HPDE6-E6E7 (cell line): ENCODE data around the gene SETD2.

Source experiments
- DNase-seq: peaks from one replicate; pipeline ENCODE4 v3.0.0; 2011; ENCODE audit warnings: missing footprints; ENCODE audit errors: extremely low spot score

Gene SETD2

DNA sequence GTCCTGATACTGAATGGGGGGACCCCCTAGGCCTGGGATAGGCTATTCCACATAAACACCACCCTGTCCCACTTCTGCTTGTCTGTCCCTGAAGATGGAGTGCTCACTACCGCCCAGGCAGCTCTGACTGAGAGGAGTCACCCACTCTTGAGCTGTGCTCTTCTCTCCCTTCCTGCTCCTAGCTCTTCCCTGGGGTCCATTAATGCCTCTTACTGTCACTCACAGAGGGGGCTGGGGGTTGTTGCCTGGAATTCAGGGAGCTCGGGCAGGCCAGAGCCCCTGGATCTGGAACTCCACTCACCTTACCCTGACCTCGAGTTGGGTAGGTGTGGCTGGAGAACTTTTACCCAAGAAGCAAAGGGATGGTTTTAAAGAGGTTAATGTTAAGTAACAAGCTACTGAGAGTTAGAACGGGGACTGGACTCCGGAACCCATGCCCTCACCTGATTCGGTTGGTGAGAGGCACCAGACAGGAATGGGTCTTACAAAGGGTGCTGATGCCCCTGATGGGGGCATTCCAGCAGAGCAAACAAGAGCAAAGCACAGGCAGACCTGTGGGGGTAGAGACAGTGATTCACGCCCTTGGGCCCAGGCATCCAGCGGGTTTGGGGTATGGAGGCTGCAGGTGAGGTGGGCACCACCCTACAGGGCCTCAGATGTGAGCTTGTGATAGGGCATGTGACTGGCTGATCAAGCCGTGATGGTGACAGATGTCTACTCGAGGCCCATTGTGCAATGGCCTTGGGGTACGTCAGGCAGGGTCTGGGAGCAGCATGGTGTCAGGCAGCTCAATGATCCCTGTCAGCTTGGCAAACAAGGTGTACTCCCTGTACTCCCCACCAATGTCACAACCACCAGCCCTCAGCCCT lies 179.1 kb downstream of the SETD2 start:
- DNase-seq, result no peak

DNA sequence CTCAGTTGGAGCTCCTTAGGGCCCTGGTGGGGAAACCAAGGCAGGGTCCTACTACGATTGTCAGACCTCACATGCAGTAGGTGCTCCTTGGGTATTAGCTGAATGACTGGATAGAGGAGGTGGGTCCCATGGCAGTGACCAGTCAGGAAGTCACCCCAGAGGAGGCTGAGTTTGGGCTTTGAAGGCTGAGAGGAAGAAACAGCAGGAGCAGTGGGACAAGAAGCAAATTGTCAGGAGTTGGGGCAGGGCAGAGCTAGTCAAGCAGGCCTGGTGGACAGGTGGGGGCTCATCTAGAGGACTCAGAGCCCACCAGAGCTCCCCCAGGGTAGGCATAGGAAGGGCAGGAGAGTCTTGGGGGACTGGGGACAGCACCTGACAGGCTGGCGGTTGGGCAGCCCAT lies 181.4 kb downstream of the SETD2 start:
- no peak for DNase-seq

DNA sequence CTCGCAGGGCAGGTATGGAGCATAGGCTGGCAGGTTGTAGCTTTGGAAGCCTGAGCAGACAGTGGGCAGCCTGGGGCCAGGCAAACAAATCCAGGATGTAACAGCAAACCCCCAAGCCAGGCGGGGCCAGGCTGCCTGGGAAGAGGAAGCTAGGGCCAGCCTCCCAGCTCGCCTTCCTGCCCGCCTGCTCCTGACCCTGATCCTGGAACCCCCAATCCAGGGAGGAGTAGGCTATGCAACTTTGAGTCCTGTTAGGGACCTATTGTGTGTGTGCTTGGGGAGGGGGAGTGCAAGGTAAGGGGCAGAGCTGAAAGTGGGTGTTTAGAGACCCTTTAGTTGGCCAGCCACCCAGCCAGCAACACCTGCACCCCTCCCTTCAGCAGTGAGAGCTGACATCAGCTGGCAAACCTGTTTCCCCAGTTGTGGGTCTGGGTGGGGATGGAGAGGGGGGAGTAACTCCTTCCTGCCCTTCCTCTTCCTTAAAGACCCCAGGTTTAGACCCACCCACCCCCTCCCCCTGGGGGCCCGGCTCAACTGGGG lies 181.9 kb downstream of the SETD2 start:
- peak; percentile 29 for DNase-seq

DNA sequence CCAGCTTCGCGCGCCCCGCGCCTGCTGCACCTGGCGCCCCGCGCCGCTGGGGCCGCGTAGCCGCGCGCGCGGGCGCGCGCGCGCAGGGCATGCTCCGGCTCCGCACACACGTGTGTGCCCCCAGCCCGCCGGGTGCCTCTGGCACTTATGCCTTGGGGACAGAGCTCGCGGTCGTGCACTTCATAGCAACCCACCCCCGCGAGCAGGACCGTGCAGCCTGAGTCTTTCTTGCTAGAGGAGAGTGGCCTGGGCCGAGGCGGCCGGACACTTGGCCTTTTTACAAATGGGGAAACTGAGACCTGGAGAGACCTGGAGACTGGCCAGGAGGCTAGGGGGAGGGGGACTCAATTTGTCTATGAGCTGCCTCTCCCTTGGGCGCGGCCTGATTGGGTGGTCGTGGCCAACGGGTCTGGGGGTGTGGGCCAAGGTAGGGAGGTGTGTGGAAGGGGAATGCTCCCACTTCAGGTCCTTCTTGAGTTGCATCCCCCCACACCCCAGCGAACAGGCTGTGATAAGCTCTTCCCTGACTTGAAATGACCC lies 183.9 kb downstream of the SETD2 start:
- DNase-seq, result no peak

DNA sequence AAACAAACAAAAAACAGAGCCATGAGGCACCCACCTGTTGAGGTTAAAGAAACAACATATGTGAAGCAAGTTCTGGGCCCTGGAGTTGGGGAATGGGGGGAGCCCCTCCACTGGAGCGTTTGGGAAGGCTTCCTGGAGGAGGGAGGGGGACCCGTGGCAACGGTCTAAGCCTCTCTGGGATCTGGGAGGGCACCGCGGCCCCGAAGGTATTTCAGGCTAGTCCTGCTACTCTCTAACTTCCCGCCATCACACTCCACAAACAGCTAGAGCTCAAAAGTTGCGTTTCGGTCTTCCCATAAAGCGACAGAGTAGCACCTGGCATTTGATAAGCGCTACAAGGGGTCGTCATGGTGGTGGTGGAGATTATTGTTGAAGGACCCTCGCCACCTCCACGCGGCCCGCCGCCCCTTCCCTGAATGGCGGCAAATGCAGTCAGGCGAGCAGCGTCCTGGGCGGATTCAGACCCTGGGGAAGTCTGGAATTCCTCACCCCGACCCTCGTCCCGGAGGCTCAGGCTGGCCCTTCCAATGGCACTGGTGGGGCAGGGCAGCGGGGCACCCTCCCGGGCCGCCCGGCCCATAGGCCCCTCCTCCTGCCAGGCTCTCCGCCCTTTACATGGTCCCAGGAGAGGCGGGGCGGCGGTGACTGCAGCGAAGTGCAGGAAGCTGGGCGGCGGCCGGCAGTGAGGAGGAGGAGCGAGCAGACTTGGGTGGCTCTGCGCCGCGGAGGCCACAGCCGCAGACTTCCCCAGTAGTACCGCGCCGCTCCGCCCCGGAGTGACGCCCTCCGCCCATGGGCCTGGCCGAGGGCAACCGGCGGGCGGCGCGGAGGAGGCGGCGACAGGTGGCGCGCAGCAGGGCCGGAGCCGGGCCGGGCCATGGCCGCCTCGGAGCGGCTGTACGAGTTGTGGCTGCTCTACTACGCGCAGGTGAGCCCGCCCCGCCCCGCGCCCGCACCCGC lies 184.6 kb downstream of the SETD2 start, which contains the start of gene NBEAL2:
TSS of gene NBEAL2 (plus strand) at position 682 of the 960 bp plus-strand sequence. CDS start at position 878, 196 bp downstream.
- DNase-seq, result peak; percentile 38

DNA sequence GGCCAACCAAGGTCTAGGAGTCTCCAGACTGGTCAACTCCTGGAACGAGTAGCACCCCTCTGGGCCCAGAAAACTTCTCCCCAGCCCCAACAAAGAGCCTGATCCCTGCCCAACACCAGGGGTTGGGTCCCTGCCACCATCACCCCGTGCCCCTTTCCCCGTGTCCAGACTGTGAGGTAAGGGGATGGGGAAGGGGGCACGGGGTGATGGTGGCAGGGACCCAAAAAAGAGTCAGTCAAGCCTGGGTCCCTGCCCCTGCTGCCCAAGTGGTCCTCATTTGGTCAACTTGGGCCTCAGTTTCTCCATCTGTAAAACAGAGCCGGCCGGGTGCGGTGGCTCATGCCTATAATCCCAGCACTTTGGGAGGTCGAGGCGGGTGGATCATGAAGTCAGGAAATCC lies 185.5 kb downstream of the SETD2 start:
- DNase-seq, result no peak

DNA sequence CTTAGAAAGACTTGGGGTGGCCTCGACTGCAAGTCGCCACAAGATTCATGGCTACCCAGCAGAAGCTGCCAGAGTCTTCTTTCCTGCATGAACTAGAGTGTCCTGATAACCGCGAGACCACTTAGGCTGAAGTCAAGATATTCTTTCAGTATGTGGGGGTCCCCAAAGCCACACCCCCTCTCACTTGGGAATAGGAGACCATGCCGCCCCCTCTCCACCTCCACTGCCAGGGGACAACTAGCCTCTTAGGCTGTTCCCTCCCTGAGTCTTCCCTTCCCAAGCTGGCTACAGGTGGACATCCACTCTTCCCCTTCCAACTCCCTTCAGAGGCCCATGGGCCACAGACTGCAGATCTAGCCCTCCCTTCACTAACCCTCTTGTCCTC lies 186.1 kb downstream of the SETD2 start:
- no peak for DNase-seq

DNA sequence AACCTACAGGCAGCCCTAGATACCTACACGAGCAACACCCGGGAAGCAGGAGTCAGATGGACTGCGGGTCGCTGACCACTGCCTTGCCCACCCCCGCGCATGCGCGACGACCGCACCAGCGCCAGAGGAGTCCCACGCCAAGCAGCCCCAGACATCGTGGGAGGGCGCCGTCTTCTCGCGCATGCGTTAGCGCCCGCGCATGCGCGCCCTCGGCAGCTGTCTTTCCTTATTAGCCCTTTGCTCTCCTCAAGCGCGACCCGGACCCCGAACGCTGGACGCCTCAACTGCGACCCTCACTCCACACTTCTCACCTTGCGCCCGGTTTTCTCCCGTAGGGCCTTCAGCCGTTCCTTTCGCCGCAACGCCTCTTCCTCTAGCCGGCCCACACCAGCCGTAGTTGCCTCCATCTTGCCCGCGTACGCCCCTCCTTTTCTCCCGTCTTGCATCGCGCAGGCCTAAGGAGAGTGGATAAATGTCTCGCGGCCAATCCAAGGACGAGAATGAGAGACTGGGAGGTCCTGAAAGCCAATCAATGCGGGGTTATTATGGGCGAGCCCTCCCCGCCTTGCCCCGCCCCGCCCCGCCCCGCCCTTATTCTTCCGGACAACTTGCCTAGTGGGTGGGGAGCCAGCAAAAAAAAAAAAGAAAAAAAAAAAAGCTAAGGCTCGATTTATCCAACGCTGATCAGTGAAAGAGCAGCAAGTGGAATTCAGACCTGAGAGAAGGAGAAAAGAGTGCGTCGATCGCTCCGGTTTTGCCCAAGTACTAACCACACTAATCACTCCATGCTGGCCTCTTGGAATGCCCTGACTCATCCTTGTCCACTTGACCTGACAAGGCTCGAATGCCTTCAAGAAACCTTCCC lies 187.4 kb downstream of the SETD2 start, which contains the start of gene CCDC12:
TSS of gene CCDC12 (minus strand) at position 420 of the 865 bp plus-strand sequence. CDS start at position 407, 13 bp downstream.
- peak; percentile 61 for DNase-seq

DNA sequence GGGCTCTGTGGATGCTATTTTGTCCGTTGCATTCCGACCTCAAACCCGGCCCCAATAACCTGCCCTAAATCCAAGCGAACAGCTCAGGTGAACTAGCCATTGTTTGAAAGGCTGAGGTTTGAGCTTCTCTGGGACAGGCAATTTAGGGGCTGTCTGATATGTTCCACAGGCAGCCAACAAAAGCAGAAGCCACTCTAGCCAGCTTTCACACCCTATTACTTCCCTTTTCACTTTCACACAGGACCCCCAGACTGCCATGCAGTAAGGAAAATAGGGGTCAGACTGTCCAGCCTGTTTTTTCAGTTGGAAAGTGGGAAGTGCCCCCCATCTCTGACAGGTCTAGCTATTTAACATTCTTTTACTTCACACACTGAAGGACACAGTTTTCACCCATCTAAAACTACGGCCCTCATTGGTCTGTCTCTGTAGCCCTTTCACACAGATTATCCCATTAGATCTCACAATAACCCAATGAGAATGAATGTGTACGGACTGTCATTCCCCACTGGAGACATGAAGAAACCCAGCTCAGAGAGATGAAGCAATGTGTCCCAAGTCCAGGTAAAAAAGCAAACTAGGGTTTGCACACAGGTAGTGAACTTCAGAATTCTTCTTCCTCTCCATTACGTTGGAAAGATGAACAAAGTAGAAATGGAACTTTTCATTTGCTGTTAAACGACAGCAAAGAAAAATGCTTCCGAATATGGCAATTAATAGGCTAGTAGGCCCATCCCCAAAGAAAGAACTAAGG lies 189.3 kb downstream of the SETD2 start:
- DNase-seq, result no peak

DNA sequence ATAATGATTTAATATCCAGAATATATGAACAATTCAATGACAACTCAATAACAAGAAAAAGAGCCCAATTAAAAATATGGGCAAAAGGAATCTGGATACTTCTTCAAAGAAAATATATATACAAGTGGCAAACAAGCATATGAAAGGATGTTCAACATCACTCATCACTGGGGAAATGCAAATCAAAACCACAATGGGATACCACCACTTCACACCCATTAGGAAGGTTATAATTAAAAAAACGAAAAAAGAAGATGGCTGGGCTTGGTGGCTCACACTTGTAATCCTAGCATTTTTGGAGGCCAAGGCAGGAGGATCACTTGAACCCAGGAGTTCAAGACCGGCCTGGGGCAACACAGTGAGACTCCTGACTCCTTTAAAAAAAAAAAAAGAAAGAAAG lies 191.5 kb downstream of the SETD2 start:
- DNase-seq, result no peak

DNA sequence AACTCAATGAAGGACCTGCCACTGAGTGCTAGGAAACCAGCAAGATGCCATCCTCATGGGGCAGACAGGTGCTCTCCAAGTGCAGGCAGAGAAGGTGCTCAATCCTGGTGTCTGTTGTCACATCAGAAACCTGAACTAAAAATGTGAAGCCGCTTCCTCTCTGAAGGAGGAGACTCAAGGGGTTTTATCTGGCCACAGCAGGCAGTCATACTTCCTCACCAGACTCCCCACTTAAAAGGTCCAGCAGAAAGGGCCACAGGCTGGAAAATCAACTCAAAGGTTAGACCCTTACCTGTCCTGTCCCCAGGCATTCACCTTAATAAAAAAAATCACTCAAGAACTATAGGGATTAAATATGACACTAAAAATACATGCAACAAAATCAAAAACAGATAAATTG lies 192.2 kb downstream of the SETD2 start:
- no peak for DNase-seq

DNA sequence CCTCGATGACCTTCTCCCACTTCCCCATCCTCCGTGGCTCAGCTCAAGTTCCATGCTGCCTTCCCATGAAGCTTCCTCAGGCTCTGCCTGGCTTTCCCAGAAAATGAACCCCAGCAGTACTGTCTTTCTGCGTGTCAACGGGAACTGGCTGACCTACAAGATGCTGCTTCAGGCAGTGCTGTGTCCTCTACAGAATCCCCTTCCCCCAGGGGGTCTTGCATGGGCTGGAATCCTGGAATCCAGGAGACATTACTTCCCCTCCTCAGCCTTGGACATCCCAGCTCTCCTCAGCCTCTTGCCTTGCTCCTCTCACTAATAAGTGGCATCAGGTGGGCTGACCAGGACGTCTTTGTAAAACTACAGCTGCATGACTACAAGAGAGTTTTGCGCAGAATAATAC lies 192.8 kb downstream of the SETD2 start:
- no peak for DNase-seq

DNA sequence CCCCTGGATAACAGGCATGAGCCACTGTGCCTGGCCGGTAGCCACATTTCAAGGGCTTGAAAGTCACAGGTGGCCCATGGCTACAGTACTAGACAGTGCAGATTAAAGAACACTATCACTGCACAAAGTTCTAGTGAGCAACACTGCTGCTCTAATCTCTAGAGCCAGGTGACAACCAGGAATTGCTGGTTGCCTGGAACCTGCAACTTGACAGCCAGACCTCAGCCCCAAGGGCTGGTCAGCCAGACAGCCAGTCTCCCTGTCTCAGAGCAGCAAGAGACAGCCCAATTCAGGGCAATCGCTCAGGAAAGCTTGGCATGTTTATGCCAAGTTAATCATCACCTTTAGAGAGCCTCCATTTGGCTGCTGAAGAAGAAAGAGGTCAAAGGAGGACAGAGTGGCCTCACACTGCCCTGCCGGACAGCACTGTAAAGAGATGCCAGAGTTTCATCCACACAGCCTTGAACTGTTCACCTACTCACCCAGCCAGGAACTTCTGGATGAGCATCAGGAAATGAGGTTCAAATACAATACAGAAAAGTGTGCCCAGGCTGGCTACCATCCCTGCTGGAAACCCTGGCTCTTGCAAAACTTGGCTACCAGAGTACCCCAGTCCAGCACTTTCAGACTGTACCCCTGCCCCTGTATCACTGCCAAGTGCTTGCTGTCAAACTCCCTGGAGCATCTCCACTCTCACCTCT lies 193.4 kb downstream of the SETD2 start:
- no peak for DNase-seq

DNA sequence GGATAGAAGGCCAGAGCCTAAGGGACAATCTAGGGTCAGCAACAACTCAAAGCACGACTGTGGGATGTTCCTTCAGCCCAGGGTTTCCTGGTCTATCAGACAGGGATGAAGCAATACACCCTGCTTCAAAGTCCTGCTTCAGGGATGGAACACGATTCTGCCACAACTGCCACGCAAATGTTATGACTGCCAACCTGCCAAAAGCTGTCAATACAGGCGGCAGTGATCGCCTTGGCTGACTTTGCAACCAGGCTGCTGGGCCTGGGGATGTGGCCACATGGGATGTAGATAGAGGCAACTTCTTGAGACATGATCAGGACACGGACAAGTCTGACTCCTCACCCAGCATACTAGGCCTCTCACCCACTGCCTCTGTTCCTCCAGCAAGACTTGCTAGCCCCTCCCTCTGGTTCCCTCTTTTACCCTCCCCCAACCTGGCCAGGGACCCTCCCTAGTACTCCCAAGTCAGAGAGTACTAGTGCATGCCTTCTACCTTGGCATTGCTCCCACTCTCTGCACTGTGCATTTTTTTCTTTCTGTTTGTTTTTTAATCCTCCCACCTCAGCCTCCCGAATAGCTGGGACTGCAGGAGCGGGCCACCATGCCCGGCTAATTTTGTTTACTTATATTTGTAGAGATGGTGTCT lies 195.0 kb downstream of the SETD2 start:
- no peak for DNase-seq

DNA sequence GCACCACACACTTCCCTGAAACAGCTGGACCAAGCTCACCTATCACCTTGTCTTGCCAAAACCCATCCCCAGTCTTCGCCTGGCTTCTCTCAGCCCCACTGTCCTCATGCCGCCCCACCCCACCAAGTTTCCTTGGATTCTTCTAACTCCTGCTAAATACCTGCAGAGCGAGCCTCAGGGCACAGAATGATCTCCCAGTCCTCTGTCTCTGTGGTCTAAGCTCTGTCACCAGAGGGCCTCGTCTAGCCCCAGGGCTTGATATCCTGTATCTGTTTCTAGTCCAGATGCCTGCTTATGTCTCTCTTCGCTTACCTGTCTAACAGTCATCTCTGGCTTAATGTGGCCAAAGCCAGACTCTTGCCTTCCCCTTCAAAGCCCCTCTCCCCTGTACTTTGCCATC lies 197.1 kb downstream of the SETD2 start:
- no peak for DNase-seq
